ENCODE measurements around the gene YY1AP1.
A peak's percentile ranks its signal among the peaks of the same experiment; 100 is the strongest.
"Not testable (repeated sequence)": the region's sequence is repeated elsewhere in the genome, so short reads cannot be mapped to it uniquely, and the experiment has no call there.

Gene YY1AP1

GRCh38 chr1:155645034-155645598, 43.5 kb downstream of the YY1AP1 start:
- no peak for DNase-seq

- DNase-seq: no peak
Observed at GRCh38 chr1:155643230-155643629, 45.3 kb downstream of the YY1AP1 start.

GRCh38 chr1:155642559-155643180, 45.9 kb downstream of the YY1AP1 start:
- not testable (repeated sequence) for DNase-seq

- DNase-seq: no peak
Observed at GRCh38 chr1:155640367-155640766, 48.2 kb downstream of the YY1AP1 start.

GRCh38 chr1:155636397-155637153, 52.0 kb downstream of the YY1AP1 start:
- no peak for DNase-seq

GRCh38 chr1:155626428-155626827, 62.1 kb downstream of the YY1AP1 start:
- DNase-seq: not testable (repeated sequence)

- DNase-seq: no peak
Observed at GRCh38 chr1:155623357-155623756, 65.2 kb downstream of the YY1AP1 start.

GRCh38 chr1:155622191-155622590, 66.4 kb downstream of the YY1AP1 start:
- no peak for DNase-seq

- DNase-seq: not testable (repeated sequence)
Observed at GRCh38 chr1:155613226-155613625, 75.3 kb downstream of the YY1AP1 start.

- not testable (repeated sequence) for DNase-seq
Observed at GRCh38 chr1:155610257-155610647, 78.3 kb downstream of the YY1AP1 start.

GRCh38 chr1:155609515-155610256, 78.9 kb downstream of the YY1AP1 start, which contains the start of gene MSTO1:
TSS of gene MSTO1 (plus strand) at chr1:155610218. CDS start at chr1:155610249, 31 bp downstream.
- peak; percentile 85 to 94 (median 86) for DNase-seq

Data from stimulated activated naive CD4-positive, alpha-beta T cell (primary cell).